DOHH2 (cell line): ENCODE measurements around the gene PRMT7.

Source experiments
- H3F3A ChIP-seq: fragments of 200-600 bp; sonication (generic), shearing (Covaris generic); 2 replicates; pipeline ENCODE4 v1.6.0; 2016; ENCODE audit warnings: antibody characterized with exemption, mild to moderate bottlenecking; ENCODE audit not compliant: control insufficient read depth, insufficient read depth
- H3K27ac ChIP-seq: fragments of 200-600 bp; sonication (generic); 2 replicates; pipeline ENCODE4 v1.5.1; 2014; ENCODE audit warnings: low read depth, mild to moderate bottlenecking, low read length, moderate library complexity
- H3K27me3 ChIP-seq: fragments of 200-600 bp; sonication (generic); 2 replicates; pipeline ENCODE4 v1.6.1; 2014; ENCODE audit warnings: mild to moderate bottlenecking, low read length, mixed read lengths; ENCODE audit not compliant: control insufficient read depth
- H3K36me3 ChIP-seq: fragments of 200-600 bp; sonication (generic); 2 replicates; pipeline ENCODE4 v1.6.1; 2014; ENCODE audit warnings: mild to moderate bottlenecking, low read length, moderate library complexity, mixed read lengths; ENCODE audit not compliant: control insufficient read depth
- H3K4me1 ChIP-seq: fragments of 200-600 bp; sonication (generic); 2 replicates; pipeline ENCODE4 v1.6.1; 2014; ENCODE audit warnings: mild to moderate bottlenecking, low read length, mixed read lengths; ENCODE audit not compliant: control insufficient read depth
- H3K4me2 ChIP-seq: fragments of 200-600 bp; sonication (generic); 2 replicates; pipeline ENCODE4 v1.6.0; 2014; ENCODE audit warnings: mild to moderate bottlenecking, low read length, moderate library complexity
- H3K4me3 ChIP-seq: fragments of 200-600 bp; sonication (generic); 2 replicates; pipeline ENCODE4 v1.5.1; 2014; ENCODE audit warnings: mild to moderate bottlenecking, low read length, mixed read lengths
- H3K79me2 ChIP-seq: fragments of 200-600 bp; sonication (generic); 2 replicates; pipeline ENCODE4 v1.6.1; 2014; ENCODE audit warnings: mild to moderate bottlenecking, low read length, mixed read lengths; ENCODE audit not compliant: control insufficient read depth
- H3K9me2 ChIP-seq: fragments of 200-600 bp; sonication (generic); replicated peaks from 2 replicates; pipeline ENCODE4 v1.6.1; 2014; ENCODE audit warnings: mild to moderate bottlenecking, low read length, mixed read lengths; ENCODE audit not compliant: control insufficient read depth
- H3K9me3 ChIP-seq: fragments of 200-600 bp; sonication (generic); 2 replicates; pipeline ENCODE4 v1.6.1; 2014; ENCODE audit warnings: antibody characterized with exemption, low read length, mixed read lengths; ENCODE audit not compliant: control insufficient read depth, insufficient read depth
- H4K20me1 ChIP-seq: fragments of 200-600 bp; sonication (generic); 2 replicates; pipeline ENCODE4 v1.6.0; 2014; ENCODE audit warnings: low read depth, mild to moderate bottlenecking, antibody characterized with exemption, low read length, moderate library complexity; ENCODE audit not compliant: control insufficient read depth, insufficient read depth
- CTCF ChIP-seq: fragments of 200-600 bp; sonication (generic); IDR thresholded peaks from one replicate; pipeline ENCODE4 v1.5.1; 2014; ENCODE audit warnings: antibody characterized with exemption, mild to moderate bottlenecking, low read depth, low read length; ENCODE audit not compliant: poor library complexity, severe bottlenecking
- EZH2phosphoT487 ChIP-seq: fragments of 200-600 bp; sonication (generic); IDR thresholded peaks from 2 replicates; pipeline ENCODE4 v1.6.1; 2017; ENCODE audit warnings: borderline replicate concordance, mild to moderate bottlenecking, antibody characterized with exemption, low read length, moderate library complexity, mixed read lengths

Gene PRMT7

GRCh38 chr16:68395815-68396214, 85.0 kb downstream of the PRMT7 start:
- no peaks in the 10 kb centered on the region for H3K4me1 ChIP-seq
- no peak overlapping the region for H3K27ac ChIP-seq

GRCh38 chr16:68396481-68396880, 85.7 kb downstream of the PRMT7 start:
- TF ChIP-seq EZH2phosphoT487: no peak
- TF ChIP-seq CTCF: peak; percentile 53
- no peaks in the 10 kb centered on the region for H3K79me2 ChIP-seq
- no peak overlapping the region for H3K27ac ChIP-seq
- no peaks in the 10 kb centered on the region for H3K9me2 ChIP-seq
- H3K4me3 ChIP-seq: no peak overlapping the region
- H3K4me2 ChIP-seq: no peak overlapping the region
- H3K36me3 ChIP-seq: no peaks in the 10 kb centered on the region
- H3K9me3 ChIP-seq: no peaks in the 10 kb centered on the region
- H3K4me1 ChIP-seq: no peaks in the 10 kb centered on the region
- H4K20me1 ChIP-seq: no peaks in the 10 kb centered on the region
- H3K27me3 ChIP-seq: peaks cover 9% of the 10 kb centered on the region
- no peaks in the 10 kb centered on the region for H3F3A ChIP-seq

More at GRCh38 chr16:68395815-68396214, 85.0 kb downstream of the PRMT7 start:
- TF ChIP-seq CTCF: no peak
- no peak for TF ChIP-seq EZH2phosphoT487
- H3K9me2 ChIP-seq: no peaks in the 10 kb centered on the region
- no peak overlapping the region for H3K4me2 ChIP-seq
- no peaks in the 10 kb centered on the region for H3K36me3 ChIP-seq
- no peaks in the 10 kb centered on the region for H4K20me1 ChIP-seq
- no peaks in the 10 kb centered on the region for H3K79me2 ChIP-seq
- H3K4me3 ChIP-seq: no peak overlapping the region
- no peaks in the 10 kb centered on the region for H3F3A ChIP-seq
- H3K9me3 ChIP-seq: no peaks in the 10 kb centered on the region
- H3K27me3 ChIP-seq: peaks cover 9% of the 10 kb centered on the region

- no peaks in the 10 kb centered on the region for H3K36me3 ChIP-seq
- H3K4me2 ChIP-seq: no peak overlapping the region
- no peaks in the 10 kb centered on the region for H3K9me3 ChIP-seq
- H3K4me3 ChIP-seq: no peak overlapping the region
- no peaks in the 10 kb centered on the region for H3K4me1 ChIP-seq
- no peak overlapping the region for H3K27ac ChIP-seq
- no peak for TF ChIP-seq CTCF
- TF ChIP-seq EZH2phosphoT487: no peak
- no peaks in the 10 kb centered on the region for H4K20me1 ChIP-seq
- H3F3A ChIP-seq: no peaks in the 10 kb centered on the region
- peaks cover 9% of the 10 kb centered on the region for H3K27me3 ChIP-seq
- no peaks in the 10 kb centered on the region for H3K79me2 ChIP-seq
- H3K9me2 ChIP-seq: no peaks in the 10 kb centered on the region
These were observed 86.9 kb downstream of the PRMT7 start for GRCh38 chr16:68397710-68398201.
